ENCODE measurements around the gene RTCA. TPM values are rescaled to one million over a fixed set of nuclear protein-coding genes. Genes with fewer than 3 reads are reported as not detected.

RTCA gene
- total RNA-seq: 32.6 to 34.3 TPM (median 33.7 TPM) in 3 replicates

DNA sequence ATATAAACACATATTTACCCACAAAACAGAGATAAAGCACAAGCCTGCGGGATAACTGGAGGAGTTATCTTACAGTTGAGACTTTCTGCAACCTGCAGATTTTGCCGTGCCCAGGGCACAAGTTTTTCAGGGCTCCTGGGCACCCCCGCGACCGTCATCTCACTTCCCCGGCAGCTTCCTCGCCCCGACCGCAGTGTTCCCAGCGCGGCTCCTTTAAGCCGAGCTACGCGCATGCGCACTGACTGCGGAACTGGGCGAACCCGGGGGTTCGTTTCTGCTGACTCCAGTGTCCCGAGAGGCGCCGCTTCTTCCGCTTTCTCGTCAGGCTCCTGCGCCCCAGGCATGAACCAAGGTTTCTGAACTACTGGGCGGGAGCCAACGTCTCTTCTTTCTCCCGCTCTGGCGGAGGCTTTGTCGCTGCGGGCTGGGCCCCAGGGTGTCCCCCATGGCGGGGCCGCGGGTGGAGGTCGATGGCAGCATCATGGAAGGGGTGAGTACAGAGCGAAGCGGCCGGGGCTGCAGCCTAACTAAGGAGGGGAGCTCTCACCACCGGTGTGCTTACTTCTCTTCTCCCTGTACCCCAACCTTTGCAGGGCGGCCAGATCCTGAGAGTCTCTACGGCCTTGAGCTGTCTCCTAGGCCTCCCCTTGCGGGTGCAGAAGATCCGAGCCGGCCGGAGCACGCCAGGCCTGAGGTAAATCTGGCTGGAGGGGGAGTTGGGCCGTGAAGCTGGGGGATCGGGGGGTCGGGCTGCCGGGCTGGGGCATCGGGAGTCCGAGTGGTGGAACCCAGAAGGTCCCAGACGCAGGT lies at the start of gene RTCA:
RTCA (plus strand) TSS at position 286 of the 810 bp plus-strand sequence; CDS start at position 446, 160 bp downstream.
- Mint-ChIP-seq H3K4me1 (peaks cover 20% of the 10 kb centered on the region), H3K27ac (peak within 1 kb of the TSS; percentile 98), H3K36me3 (peaks cover 34% of the 10 kb centered on the region), H3K4me3 (peak within 1 kb of the TSS; percentile 98), H3K27me3 (ENCODE audit: low read depth) (no peaks in the 10 kb centered on the region), H3K9me3 (peaks cover 38% of the 10 kb centered on the region)
- peak; percentile 91 to 95 for DNase-seq (ENCODE audit: low spot score in 2 of 2, unreplicated experiment in 2 of 2)
- no peak for TF ChIP-seq CTCF (IDR thresholded peaks at IDR 0.05; ENCODE audit: unreplicated experiment)

DNA sequence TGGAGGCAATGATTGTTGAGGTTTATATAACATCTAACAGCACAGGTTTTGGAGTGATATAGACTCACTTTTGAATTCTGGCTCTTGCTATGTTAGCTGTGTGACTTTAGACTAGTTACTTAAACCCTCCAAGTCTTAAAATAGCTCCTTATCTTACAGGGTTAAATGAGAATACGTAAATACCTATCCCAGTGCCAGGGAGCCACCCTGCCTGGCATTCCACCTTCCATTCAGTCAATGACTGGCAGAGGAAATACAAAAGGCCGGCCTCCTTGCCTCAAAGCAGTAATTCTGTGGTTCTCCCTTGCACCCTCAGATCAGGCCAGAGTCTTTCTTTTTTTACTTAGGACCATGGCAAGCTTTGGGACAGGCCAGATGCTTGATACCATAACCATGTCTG lies 48.2 kb upstream of the RTCA start:
- Mint-ChIP-seq H3K27me3 (ENCODE audit: low read depth) (no peaks in the 10 kb centered on the region), H3K4me3 (no peak overlapping the region), H3K27ac (no peak overlapping the region), H3K9me3 (no peaks in the 10 kb centered on the region), H3K36me3 (peaks cover 15% of the 10 kb centered on the region), H3K4me1 (no peaks in the 10 kb centered on the region)
- no peak for TF ChIP-seq CTCF (IDR thresholded peaks at IDR 0.05; ENCODE audit: unreplicated experiment)
- DNase-seq (ENCODE audit: low spot score in 2 of 2, unreplicated experiment in 2 of 2): no peak

DNA sequence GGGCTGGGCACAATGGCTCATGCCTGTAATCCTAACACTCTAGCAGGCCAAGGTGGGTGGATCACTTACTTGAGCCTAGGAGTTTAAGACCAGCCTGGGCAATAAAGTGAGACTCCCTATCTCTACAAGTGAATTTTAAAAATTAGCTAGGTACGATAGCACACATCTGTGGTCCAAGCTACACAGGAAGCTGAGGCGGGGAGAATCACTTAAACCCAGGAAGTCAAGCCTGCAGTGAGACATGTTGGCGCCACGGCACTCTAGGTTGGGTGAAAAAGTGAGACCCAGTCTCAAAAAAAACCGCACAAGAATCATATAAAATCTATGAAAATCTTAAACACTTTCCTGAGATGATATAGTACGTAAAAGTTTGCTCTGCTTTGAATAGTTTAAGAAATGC lies 46.6 kb upstream of the RTCA start:
- no peak for TF ChIP-seq CTCF (IDR thresholded peaks at IDR 0.05; ENCODE audit: unreplicated experiment)
- Mint-ChIP-seq H3K27ac (no peak overlapping the region), H3K4me1 (no peaks in the 10 kb centered on the region), H3K9me3 (no peaks in the 10 kb centered on the region), H3K4me3 (no peak overlapping the region), H3K36me3 (peaks cover 15% of the 10 kb centered on the region), H3K27me3 (ENCODE audit: low read depth) (no peaks in the 10 kb centered on the region)
- DNase-seq (ENCODE audit: low spot score in 2 of 2, unreplicated experiment in 2 of 2): no peak

GRCh38 chr1:100219883-100220282 lies 46.1 kb upstream of the RTCA start:
- no peak for DNase-seq (ENCODE audit: low spot score in 2 of 2, unreplicated experiment in 2 of 2)
- no peaks in the 10 kb centered on the region for H3K9me3 Mint-ChIP-seq
- no peaks in the 10 kb centered on the region for H3K27me3 Mint-ChIP-seq (ENCODE audit: low read depth)
- no peak for TF ChIP-seq CTCF (IDR thresholded peaks at IDR 0.05; ENCODE audit: unreplicated experiment)
- no peak overlapping the region for H3K4me3 Mint-ChIP-seq
- no peaks in the 10 kb centered on the region for H3K4me1 Mint-ChIP-seq
- H3K36me3 Mint-ChIP-seq: peaks cover 15% of the 10 kb centered on the region
- H3K27ac Mint-ChIP-seq: no peak overlapping the region

- peaks cover 11% of the 10 kb centered on the region for H3K36me3 Mint-ChIP-seq
- no peak for TF ChIP-seq CTCF (IDR thresholded peaks at IDR 0.05; ENCODE audit: unreplicated experiment)
- no peaks in the 10 kb centered on the region for H3K4me1 Mint-ChIP-seq
- no peaks in the 10 kb centered on the region for H3K9me3 Mint-ChIP-seq
- DNase-seq (ENCODE audit: low spot score in 2 of 2, unreplicated experiment in 2 of 2): no peak
- no peak overlapping the region for H3K27ac Mint-ChIP-seq
- H3K4me3 Mint-ChIP-seq: no peak overlapping the region
- no peaks in the 10 kb centered on the region for H3K27me3 Mint-ChIP-seq (ENCODE audit: low read depth)
These were observed 43.6 kb upstream of the RTCA start for GRCh38 chr1:100222428-100222827.
